DMS114 treated with DMSO at 0.1 percent for 48 hours (cell line): ENCODE data around the gene EYA4.

Experiments used
- DNase-seq: peaks from one replicate; lab custom pipeline; 2025; ENCODE audit not compliant: unreplicated experiment; lab: John Stamatoyannopoulos, UW

Gene EYA4

DNA sequence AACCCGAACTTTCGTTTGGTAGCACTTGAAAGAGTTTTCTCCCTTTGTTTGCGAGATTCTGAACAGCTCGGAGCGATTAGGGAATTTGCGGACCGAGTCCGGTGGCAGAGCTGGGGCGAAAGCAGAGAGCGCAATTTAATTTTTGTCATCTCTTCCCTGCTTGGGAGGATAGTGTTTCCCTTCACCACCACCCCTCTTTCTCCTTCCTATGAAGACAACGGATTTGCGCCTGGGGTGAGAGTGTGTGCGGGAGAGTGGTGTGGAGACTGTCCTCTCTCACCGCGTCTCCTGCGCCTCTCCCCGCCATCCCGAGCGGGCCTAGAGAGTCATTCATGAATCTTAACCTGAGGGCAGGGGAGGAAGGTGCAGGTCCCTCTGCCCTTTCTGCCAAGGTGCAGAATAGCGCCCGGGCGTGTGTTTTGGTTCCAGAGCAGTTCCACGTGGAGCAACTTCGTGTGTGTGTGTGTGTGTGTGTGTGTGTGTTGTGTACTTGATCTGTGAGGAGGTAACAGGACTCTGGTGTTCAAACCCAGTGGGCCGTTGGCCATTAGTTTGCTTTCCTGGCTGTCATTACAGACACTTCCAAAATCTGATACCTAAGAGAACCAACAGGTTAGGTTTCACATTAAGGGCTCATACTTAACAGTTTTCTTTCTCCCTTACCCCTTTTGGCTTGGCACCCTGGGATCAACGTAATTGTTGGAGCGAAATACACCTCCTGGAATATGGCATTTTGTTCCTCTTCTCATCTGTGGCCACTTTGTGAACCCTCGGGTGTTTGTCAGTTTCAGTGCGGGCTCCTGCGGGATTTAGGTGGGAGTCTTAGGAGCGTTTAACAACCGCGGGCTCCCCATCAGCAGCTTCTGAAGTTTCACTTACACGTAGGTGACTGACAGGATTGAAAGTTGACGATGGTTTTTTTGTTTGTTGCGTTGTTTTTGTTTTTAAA, 1.8 kb downstream of the EYA4 start:
- DNase-seq, result no peak

DNA sequence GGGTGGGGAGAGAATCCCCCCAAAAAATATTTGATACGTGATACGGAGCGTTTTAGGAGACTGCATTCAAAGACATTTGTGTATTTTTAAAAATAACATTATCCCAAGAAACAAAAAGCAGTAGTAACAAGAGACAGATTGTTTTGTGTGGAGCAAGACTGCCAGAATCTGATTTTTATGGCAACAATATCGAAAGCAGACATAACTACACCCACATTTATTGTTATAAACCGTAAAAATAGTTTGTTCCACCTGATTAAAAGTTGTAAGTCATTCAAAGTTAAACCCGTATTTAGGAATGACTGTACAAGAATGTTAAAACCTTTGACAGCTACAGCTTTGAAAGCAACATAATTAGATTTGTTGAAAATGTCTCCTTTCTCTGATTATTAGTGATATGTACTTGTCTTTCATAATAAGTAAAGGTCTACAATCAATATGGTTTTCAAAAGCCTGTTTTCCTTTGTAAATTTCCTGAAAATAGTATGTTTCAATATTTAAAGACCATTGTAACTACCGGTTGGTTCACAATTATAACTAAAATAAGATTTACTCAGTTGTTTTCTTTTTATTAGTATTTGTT, 2.7 kb downstream of the EYA4 start:
- DNase-seq, result no peak

DNA sequence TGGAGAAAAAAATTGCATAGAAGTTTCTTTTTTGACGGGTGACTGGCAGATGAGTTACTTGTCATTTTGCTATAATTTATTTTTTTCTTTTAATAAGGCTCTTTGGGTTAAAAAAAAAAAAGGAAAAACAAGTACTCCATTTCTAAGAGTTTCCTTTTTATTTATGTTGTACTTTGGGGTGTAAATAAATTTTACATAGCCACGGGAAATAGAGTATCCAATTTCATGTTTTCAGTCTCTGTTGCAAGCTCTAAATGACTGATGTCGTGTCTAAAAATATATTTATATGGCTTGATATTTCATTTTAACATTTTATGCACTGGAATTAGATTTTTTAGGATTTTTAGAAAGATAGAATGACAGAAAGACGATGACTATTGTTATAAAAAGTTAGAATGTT, 3.4 kb downstream of the EYA4 start:
- DNase-seq, result no peak

DNA sequence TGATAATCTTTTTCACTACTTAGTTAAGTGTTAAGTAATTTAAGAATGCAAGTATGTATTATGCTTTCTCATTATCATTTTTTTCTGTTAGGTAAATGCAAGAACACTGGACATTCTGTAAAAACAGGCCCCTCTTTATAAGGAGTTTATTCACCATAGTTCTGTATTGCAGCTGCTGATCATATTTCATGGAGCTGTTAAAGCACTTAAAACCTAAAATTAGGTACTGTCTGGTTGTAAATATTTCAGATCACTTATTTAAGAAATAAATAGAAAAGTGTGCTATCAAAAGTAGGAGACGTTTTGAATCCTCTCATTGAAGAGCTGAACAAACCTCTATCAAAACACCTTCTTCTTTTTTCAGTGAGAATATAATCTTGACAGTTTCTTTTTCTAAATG, 3.9 kb downstream of the EYA4 start:
- no peak for DNase-seq

DNA sequence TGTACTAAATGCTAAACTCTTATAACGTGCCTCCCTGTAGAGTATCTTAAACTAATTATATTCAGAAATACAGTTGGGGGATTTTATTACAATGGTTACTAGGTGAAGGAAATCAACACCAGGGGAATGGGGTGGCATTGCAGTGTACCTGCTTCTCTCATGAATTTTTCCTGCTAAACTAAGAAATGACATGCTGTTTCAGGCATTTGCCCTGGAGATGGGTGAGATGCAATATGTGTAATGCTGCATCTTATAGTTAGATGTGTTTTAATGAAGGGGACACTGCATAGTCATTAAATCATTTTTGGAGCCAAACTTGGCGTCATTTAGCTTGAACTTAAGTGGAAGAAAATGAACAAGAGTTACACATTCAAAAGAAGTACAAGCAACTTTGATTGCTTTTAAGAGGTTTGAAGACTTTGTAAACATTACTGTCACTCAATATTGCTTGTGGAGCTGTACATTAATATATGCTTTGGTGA, 4.3 kb downstream of the EYA4 start:
- no peak for DNase-seq

DNA sequence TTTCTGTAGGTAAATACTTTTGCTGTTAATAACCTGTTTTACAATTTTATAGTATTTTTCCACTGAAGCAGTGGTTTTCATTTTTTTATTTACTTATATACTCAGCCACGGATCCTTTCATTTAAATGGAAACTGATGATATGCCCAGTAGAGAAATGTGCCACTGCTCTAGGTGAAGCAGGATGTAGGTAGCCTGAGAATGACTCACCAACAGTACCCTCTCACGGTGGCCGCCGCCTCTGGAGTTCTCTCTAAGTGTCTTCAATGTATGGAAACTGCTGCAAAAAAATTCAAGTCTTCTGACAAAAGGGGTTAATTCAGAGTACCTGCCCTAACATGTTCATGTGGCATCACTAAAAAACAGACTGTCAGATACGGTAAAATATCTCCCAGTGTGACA, 6.4 kb downstream of the EYA4 start:
- no peak for DNase-seq

DNA sequence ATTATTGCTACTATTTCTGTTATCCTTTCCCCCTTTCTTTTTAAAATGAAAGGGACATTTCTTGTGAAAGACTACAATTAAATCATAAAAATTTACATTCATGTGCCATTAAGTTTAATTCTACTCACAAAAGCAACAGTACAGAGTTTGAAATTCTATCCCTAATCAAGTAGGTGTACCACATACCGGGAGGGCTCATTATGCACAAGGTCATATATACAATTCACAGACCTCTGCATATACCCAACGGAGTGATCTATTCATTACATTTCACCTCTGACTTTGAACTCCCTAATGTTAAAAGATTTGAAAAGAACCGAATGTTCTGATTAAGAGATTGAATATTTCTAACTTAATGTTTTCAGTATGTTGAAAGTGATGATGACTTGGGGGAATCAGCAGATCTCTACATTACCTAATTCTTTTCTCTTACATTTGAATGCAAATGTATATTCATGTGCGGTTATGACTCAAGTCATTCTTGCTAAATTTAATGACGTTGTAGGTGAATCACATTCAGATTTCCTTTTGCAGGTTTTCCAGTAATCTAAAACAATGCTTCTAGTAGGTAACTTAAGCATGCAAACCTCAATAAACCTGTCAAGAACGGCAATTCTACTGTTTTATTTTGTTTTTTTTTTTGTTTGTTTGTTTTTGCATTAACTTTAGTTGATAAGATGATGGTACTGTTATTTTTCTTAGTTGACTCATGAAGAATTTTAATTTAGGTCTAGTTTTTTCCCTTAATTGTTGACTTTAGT, 7.3 kb downstream of the EYA4 start:
- no peak for DNase-seq

DNA sequence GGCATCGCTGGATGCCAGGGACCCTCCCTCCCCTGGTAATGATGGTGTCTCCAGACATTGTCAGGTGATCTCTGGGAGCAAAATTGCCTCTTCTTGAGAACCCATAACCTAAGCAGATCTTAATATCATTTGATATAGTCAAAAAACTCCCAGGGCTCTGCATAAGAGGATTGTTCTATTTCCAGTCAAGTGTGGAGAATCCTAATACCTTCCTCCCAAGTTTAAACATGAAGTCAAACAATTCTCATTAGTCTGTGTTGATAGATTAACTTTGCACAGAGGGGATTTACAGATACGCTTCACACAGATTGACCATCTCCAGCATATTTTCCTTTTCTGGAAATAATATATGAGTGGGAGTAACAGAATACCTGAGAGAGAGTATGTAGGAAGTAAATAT, 10.5 kb downstream of the EYA4 start:
- DNase-seq, result no peak

DNA sequence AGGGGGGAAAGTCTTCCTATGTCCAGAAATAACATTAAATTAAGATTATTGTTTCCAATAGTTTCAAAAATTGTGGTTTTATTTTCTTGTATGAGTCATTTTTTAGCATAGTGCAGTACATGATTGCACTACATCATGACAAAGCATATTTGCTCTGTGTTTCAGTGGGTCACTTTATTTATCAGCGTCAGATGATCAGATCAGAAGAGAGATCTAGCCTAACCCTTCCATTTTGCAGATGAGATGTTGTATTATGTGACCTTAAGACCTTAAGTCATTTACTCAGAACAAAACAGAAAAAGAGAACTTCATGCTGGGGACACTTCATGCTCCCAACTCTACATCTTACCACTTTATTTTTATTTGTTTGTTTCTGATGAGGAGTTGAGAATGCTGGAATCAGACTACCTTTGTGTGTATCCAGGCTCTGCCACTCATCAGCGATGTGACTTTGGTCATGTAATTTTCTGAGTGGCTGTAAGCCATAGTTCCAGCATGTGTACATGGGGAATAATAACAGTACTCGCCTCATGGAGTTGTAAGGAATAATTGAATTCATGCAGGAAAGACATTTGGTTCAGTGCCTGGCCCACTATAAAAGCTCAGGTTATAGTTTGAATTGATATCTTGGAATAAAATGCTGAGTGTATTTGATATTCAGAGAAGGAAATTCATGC, 13.5 kb downstream of the EYA4 start:
- DNase-seq, result no peak

DNA sequence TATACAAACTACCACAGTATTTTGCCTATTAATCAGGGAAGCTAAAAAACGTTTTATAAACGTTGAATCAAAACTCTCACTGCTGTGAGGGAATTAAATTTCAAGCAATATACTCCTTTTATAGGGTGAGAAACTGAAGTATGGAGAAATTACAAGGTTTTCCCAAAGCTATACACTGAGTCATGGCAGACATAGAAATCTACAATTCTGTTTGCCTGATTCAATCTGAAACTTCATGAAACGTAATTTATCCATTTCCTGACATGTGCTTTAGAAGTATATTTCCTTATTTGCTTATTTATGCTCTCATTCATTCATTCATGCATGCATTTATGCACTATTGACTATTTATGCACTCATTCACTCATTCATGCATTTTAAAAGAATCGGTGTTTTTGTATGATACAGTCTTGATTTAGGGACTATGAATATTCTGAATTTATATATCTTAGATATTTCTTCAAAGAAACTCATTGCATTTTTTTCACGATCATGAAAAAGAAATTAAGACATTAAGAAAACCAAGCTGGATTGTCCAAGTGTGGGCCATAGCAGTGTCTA, 16.5 kb downstream of the EYA4 start:
- no peak for DNase-seq

DNA sequence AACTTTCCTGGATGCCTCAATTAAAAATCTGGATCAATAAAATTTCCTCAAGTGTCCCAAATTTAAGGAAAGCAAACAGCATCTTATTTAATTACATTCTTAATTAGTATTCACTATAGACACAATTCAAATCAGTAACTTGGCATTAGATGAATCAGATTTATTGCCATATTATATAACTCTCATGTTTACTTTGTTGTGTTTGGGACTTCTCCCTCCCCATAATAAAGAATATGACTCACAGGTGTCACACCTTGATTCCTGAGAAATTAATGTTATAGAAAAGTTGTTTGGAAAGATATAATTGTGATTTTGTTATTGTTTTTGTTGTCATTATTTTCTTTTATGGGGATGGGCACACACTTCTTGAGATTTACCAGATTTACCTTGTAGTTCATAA, 18.4 kb downstream of the EYA4 start:
- DNase-seq, result no peak

DNA sequence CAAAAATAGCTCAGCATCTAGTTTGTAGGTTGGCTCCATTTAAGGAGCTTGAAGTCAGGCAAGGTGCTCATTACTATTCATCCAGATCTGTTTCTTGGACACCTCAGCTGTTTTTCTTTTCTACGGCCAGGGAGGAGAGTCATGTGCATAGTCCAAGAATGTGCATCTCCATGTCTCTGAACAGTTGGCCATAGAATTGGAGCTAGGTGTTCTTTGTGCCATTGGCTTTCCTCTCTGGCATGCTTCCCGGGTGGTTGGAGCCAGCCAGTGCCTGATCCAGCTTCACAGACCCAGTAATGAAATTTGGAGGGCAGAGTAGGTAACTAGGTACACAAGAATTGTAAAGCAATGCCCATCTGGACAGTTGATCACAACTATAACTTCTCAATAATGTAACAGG, 21.6 kb downstream of the EYA4 start:
- DNase-seq, result no peak

DNA sequence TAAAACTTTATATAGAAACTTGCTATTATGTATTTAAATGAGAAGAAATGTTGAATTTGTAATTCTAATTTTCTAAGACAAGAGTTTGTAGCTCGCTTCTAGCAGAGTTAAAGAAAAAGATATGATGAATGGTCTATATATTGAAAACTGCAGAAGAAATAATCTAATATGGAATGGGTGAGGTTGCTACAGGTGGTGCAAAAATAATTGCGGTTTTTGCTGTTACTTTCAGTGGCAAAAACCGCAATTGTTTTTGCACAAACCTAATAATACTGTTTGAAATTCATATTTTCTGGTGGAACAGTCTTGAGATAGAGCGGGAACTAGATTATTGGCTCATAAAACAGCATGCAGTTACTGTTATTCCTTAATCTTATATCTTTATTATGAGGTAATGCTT, 23.9 kb downstream of the EYA4 start:
- DNase-seq, result no peak

DNA sequence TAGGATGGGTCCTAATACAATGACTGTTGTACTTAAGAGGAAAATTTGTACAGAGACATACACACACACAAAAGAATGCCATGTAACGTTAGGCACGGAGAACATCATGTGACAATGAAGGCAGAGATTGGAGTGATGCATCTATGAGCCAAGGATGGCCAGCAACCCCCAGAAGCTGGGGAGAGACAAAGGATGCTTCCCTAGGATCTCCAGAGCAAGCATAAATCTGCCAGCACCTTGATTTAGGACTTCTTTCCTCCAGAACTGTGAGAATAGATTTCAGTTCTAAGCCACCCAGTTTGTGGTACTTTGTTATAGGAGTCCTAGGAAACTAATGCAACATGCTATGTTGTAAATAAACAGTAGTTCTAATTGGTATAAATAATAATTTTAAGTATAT, 25.0 kb downstream of the EYA4 start:
- DNase-seq, result no peak

DNA sequence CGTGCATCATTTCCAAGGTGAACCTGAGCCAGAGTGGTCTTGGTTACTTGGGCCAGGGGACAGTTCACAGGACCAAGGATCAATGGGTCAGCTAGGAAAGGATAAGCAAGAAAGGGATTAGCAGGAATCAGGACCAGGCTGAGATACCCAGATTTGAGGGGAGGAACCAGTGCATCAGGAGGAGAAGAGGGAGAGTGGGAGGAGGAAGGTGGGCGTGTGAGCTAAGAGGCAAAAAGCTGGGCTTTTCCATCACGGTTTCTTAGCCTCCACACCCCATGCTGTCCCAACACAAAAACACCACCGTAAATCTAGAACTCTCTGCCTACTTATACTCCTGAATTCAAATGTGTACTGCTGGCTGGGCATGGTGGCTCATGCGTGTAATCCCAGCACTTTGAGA, 27.5 kb downstream of the EYA4 start:
- DNase-seq, result no peak

DNA sequence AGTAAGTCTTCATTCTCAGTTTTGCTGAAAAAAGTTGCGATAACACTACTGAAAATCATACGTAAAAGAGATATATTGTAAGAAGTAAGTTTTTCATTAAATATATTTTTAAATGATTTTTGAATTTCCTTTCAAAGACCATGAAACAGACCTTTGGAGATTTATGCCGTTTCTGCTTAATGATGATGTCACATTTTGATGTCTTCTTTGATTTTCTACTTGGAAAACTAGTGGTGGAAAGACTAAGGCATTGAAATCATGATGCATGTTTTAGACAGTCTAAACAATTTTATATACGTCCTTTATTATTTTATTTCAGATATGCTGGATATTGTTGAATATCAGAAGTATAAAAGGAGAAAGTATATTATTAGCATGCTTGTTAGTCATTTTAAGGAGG, 33.7 kb downstream of the EYA4 start:
- DNase-seq, result no peak

DNA sequence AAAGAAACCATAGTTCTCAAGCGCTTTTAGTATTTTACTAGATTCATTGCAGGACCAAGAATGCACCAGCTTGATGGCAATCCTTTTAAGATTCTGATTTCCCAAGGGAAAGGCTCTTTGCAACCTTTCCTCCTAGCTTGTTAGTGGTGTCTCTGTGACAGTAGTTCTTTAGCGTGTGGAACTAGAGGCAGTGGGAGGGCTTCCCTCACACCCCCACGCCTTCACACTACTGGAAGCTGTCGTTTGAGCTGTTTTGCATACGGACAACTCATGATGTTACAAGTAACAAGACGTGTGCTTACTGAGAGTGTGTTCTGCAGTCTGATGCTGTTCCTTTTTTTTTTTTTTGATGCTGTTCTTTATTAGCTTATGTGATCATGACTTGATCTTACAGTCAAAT, 34.1 kb downstream of the EYA4 start:
- no peak for DNase-seq

DNA sequence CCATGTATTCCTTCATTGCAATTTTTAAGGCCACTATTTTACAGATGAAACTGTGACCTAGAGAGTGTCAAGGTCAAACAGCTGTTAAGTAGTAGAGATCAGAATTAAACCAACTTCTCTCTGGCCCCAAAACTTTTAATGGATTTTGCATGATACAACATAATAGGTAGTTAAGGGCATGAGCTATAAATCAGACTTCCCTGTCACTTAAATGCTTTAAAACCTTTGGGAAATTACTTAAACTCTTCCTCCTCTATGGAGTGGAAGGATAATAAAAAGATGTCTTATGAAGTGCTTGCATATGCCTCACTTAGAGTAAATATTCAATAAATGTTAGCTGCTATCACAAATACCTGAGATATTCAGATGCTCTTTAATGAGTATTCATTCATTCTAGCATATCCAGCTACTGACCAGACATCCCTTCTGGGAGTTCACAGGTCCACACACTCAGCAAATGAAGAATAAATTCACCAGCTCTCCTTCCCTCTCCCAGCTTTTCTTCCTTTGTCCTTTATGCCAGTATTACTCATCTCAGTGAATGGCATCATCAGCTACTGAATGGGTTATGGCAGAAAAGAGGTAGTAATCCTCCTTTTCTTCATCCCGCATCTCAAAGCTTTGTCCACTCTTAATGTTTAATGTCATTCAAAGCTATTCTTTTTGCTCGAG, 36.2 kb downstream of the EYA4 start:
- no peak for DNase-seq

DNA sequence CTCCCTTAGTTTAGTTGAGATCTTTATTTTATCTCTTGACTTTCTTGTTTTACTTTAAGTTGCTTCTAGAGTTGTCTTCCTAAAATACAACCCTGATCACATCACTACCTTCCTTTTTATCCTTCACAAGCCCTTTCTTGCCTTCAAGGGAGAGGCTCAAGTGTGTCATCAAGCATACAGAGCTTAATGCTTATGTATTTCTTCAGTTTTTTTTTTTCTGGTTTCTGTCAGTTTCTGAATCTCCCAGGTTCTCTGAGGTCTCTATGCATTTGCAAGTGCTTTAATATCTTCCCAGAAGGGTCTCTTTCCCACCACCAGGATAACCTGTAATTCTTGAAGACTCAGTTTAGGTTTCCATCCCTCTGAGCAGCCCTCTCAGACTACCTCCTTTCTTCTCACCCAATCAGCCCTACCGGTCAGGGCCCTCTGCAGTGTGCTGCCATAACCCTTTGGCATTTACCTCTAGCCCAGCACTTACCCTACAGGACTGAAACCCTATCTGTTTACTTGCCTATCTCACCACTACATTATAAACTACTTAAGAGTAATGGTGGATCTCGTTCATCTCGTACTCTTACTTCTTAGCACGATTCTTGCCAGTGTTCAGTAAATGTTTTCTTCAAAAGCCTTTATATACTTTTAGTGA, 36.9 kb downstream of the EYA4 start:
- no peak for DNase-seq

DNA sequence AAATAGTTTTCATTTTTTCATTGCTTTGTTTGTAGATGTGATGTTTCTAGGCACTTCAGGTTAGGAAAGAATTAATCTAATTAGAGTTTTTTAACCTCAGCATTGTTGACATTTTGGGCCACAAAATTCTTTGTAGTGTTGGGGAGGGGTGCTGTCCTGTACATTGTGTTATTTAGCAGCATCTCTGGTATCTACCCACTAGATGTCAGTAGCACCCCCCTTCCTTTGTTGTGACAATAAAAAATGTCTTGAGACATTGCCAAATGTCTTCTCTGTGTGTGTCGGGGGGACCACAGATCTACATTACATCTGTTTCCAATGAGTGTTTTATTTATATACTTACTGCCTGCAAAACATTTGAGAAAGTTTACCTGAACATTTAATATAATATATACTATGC, 45.6 kb downstream of the EYA4 start:
- no peak for DNase-seq
